GM19438 (cell line): ENCODE data around the gene MAP3K9.

Experiments
- ATAC-seq: cut with Tn5 transposase; IDR thresholded peaks from one replicate; pipeline ENCODE4 v1.9.1; 2021; ENCODE audit warnings: low read depth; ENCODE audit not compliant: unreplicated experiment

MAP3K9 gene

GRCh38 chr14:70730393-70730792 is 78.9 kb downstream of the MAP3K9 start:
- ATAC-seq, result no peak

- no peak for ATAC-seq
Observed at GRCh38 chr14:70726651-70727375, 82.5 kb downstream of the MAP3K9 start.

- no peak for ATAC-seq
Observed at GRCh38 chr14:70724944-70725343, 84.4 kb downstream of the MAP3K9 start.

- ATAC-seq, result no peak
Observed at GRCh38 chr14:70724110-70724509, 85.2 kb downstream of the MAP3K9 start.

GRCh38 chr14:70723276-70723675 is 86.0 kb downstream of the MAP3K9 start:
- ATAC-seq, result no peak

- ATAC-seq, result no peak
Observed at GRCh38 chr14:70722418-70722817, 86.9 kb downstream of the MAP3K9 start.

- no peak for ATAC-seq
Observed at GRCh38 chr14:70721542-70721941, 87.8 kb downstream of the MAP3K9 start.

- ATAC-seq, result no peak
Observed at GRCh38 chr14:70718383-70719118, 90.8 kb downstream of the MAP3K9 start.

GRCh38 chr14:70716958-70717357 is 92.4 kb downstream of the MAP3K9 start:
- no peak for ATAC-seq

GRCh38 chr14:70716483-70716882 is 92.8 kb downstream of the MAP3K9 start:
- ATAC-seq, result no peak

- no peak for ATAC-seq
Observed at GRCh38 chr14:70714055-70714550, 95.2 kb downstream of the MAP3K9 start.

- no peak for ATAC-seq
Observed at GRCh38 chr14:70713511-70713916, 95.8 kb downstream of the MAP3K9 start.

- ATAC-seq, result no peak
Observed at GRCh38 chr14:70713096-70713495, 96.2 kb downstream of the MAP3K9 start.

- ATAC-seq, result no peak
Observed at GRCh38 chr14:70711451-70711850, 97.9 kb downstream of the MAP3K9 start.

GRCh38 chr14:70709726-70710382 is 99.5 kb downstream of the MAP3K9 start:
- no peak for ATAC-seq

GRCh38 chr14:70708717-70709570 is 100.4 kb downstream of the MAP3K9 start:
- ATAC-seq, result no peak

GRCh38 chr14:70707138-70708038 is 101.9 kb downstream of the MAP3K9 start:
- peak; percentile 67 for ATAC-seq

GRCh38 chr14:70706177-70706576 is 103.1 kb downstream of the MAP3K9 start:
- no peak for ATAC-seq

- ATAC-seq, result no peak
Observed at GRCh38 chr14:70704960-70705359, 104.4 kb downstream of the MAP3K9 start.
